ENCODE measurements around the gene KCNK4.
A peak's percentile ranks its signal among the peaks of the same experiment; 100 is the strongest.
"Not testable (repeated sequence)": the region's sequence is repeated elsewhere in the genome, so short reads cannot be mapped to it uniquely, and the experiment has no call there.

KCNK4 gene

GRCh38 chr11:64291262-64291751 is at the start of gene KCNK4:
Gene KCNK4 (plus strand): TSS chr11:64291302. CDS start chr11:64293019, 1,717 bp downstream.
- DNase-seq (ENCODE audit: low spot score), result no peak

- peak; percentile 30 for DNase-seq (ENCODE audit: low spot score)
These were observed 49.4 kb upstream of the KCNK4 start for GRCh38 chr11:64241491-64242374.

DNA sequence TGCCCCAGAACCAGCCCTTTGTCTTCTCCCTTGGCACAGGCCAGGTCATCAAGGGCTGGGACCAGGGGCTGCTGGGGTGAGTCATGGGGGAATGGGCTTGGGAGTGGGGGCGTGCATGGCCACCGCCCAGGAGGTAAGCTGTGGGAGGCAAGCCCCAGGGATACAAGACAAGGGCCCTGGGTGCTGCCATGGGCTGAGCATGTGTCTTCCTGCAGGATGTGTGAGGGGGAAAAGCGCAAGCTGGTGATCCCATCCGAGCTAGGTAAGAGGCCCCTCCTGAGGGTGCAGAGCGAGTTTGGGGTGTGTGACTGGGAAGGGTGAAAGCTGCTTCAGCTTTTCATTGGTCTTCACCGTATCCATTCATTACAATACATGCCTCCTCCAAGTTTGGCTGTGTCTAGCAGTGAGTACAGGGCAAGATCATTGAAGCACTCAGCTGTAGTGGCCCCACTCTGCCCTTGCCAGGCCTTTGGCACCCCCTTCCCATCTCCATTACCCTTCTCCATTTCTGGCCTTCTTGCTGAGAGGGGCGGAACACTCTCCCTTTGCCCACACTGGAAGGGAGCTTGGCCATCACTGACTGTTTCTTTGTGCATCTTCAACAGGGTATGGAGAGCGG is 47.8 kb upstream of the KCNK4 start:
- no peak for DNase-seq (ENCODE audit: low spot score)

DNA sequence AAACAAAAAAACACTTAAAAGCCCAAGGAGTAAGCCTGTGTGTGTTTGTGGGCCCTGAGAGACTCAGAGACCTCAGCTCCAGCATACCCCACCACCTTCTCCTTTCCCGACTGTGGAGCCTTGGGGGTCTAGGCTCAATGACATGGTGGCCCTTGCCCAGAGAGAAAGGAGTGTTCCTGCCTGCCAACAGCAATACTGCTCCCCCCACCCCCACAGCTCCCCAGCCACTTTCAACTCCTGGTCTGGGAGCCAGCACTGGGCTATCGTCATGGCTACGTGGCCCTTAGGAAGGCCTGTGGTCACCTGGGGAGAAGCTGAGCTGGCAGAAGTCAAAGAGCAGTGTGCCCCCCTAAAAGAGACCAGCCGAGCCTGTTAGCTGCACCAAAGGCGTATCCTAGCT is 47.0 kb upstream of the KCNK4 start:
- no peak for DNase-seq (ENCODE audit: low spot score)

DNA sequence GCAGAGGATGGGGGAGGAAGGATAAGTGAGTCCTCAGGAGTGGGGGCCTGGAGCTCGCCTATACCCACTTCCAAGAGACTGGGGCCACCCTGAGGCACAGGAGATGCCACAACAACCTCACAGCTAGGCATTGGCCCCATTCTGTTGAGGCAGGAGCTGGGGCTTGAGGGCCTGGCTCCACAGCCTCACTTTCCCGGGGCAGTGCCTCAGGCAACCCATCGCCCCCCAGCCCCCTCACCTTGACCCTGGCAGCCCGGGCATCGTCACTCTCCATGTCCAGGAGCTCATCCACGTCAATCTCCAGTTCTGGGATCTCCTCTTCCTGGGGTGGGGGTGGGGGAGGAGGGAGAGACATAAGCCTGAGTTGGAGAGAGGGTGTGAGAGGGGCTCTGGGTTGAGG is 46.1 kb upstream of the KCNK4 start:
- no peak for DNase-seq (ENCODE audit: low spot score)

GRCh38 chr11:64245401-64245796 is 45.7 kb upstream of the KCNK4 start:
- DNase-seq (ENCODE audit: low spot score), result peak; percentile 56

- peak; percentile 47 for DNase-seq (ENCODE audit: low spot score)
These were observed 45.1 kb upstream of the KCNK4 start for GRCh38 chr11:64245797-64246620.

- not testable (repeated sequence) for DNase-seq (ENCODE audit: low spot score)
These were observed 44.6 kb upstream of the KCNK4 start for GRCh38 chr11:64246621-64246870.

DNA sequence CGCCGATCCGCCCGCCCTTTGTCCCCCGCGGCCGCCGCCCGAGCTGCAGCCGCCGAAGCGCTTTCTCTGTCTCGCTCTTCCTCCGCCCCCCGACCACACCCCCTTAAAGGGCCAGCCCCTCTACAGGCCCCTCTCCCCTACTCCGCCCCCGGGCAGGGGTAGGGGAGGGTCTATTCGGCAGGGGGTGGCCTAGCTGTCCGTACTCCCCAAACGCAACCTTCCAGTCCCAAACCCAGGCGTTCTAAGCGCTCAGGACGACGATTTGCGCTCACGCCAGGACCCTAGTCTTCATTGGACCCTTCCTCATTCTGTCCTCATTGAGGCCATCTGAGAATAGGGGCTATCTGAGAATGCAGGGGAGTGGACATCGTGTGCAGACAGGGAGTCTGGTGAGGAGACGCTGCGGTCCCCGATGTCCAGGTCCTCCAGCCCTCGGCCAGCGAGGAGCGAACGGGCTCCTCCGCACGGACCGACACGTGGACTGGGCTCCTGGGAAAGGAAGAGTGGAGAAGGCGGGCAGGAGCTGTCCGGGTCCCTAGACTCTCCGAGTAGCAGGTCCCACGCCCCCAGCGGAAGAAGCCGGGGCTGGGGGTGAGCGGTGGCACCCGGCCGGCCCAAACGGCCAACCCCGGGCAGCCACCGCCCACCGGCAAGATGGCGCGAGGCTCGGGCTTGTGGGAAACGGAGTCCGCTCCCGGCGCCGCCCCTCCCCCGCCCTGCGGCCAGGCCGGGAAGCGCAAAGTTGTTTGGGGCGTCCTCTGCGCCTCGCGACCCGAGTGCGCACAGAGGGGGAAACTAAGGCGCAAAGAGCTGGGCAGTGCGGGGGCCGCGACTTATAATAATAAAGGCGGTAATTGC is 44.0 kb upstream of the KCNK4 start, which contains the start of gene PPP1R14B:
PPP1R14B (minus strand) TSS at position 73 of the 858 bp plus-strand sequence. CDS start 270 bp downstream, outside the sequence.
- peak; percentile 83 for DNase-seq (ENCODE audit: low spot score)

GRCh38 chr11:64247729-64248531 is 43.2 kb upstream of the KCNK4 start:
- DNase-seq (ENCODE audit: low spot score), result no peak

GRCh38 chr11:64248578-64248977 is 42.5 kb upstream of the KCNK4 start:
- DNase-seq (ENCODE audit: low spot score), result no peak

GRCh38 chr11:64249038-64249437 is 42.1 kb upstream of the KCNK4 start:
- no peak for DNase-seq (ENCODE audit: low spot score)

DNA sequence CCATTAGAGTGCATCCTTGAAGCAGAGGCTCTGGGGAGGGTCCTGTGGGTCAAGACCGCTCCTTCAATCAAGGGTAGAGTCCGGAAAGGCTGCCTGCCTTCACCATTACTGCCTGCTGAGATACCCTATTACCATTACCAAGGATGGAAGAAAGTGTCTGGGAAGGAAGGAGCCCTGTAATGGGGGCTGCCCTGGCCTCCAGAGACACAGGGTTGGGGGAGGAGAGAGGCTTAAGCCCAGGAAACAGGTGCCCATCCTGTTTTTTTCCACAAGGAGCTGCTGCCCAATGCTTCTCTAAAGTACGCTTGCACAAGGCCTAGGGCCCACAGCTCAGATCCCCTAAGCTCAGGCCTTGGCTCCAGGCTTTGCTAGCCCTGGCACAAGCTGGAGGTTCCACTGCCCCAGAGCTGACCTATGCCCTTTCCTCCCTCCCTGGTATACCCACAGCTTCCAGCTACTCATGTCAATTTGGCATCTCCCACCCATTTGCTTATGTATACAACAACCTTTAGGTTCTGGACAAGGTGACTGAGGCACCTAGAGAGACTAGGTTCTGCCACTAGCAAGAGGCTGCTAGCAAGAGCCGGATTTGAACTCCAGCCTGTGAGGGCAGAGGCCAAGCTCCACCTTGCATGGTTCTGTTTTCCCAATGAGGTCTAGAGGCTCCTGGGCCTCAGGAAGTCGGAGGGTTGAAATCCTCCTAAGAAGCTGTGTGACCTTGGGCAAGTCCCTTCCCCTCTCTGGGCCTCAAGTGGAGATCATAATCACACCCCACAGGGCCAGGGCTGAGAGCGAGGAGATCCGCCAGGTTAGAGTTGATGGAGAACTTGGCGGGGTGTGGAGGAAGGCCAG is 41.3 kb upstream of the KCNK4 start:
- DNase-seq (ENCODE audit: low spot score), result no peak

DNA sequence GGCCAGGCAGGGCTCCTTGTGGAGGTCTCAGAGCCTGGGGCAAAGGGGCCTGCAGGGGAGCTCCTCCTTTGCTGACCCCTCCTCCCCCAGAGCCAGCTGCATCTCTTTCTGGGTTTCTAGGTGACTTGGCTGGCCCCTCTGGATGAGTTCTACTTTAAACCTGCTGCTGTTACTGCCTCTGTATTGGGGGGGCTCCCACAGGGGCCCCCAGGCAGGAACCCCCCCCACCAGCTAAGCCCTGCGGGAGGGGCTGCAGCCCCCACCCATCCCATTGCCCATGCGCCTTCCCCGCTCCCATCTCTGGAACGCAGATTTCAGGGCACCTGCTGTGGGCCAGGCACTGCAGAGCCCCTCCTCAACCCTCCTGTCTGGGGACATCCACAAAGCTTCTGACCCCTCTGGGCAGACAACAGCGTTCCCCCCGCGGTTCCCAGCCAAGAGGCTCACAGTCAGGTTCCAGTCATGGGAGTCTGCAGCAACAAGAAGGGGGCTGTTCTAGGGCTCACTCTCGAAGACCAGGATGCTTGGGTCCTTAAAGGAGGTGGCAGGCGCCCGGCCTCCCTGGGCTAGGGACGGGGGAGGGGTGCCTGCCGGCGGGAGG is 40.6 kb upstream of the KCNK4 start:
- DNase-seq (ENCODE audit: low spot score), result no peak

- DNase-seq (ENCODE audit: low spot score), result peak; percentile 88
These were observed 39.9 kb upstream of the KCNK4 start, which contains the start of gene PLCB3 for GRCh38 chr11:64251016-64251752. Gene PLCB3 (plus strand): TSS chr11:64251530. CDS start chr11:64251650, 120 bp downstream.

GRCh38 chr11:64251753-64252002 is 39.4 kb upstream of the KCNK4 start:
- no peak for DNase-seq (ENCODE audit: low spot score)

DNA sequence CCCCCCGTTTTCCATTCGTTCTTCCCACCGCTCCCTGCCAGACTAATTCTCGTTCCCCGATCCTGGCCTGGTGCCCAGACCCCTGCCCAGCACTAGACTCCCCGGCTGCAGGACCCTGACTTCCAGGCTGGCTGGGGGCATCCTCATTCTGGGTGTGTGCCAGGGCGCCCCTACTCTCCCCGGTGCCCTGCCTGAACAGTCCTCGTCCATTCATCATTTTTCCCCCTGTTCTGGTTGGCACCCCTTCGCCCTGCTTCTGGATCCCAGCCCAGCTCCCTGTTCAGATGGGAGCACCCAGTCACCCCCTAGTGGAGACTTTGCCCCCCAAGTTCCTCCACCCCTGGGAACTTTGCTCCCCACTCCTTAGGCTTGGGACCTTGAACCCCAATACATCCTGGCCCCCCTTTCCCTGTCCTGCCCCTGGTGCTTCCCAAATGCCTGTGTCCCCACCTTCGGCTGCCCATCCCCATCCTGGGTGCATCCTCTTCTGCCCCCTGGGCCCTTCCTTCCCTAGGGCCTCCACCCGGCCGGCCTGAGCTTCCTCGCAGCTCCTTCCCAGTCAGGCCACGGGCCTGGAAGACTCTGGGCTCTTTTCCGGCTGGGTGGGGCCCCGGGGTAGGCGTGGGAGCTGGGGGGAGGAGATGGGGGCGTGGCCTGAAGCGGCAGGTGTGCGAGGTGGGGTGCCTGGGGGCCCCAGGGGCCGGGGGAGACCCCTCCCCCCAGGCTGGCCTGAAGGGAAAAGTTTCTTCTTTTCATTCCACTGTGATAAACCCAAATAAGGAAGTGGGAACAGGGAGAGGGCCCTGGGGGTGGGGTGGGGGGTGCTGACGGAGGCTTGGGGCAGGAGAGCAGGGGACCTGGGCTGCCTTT is 38.9 kb upstream of the KCNK4 start:
- peak; percentile 44 for DNase-seq (ENCODE audit: low spot score)

DNA sequence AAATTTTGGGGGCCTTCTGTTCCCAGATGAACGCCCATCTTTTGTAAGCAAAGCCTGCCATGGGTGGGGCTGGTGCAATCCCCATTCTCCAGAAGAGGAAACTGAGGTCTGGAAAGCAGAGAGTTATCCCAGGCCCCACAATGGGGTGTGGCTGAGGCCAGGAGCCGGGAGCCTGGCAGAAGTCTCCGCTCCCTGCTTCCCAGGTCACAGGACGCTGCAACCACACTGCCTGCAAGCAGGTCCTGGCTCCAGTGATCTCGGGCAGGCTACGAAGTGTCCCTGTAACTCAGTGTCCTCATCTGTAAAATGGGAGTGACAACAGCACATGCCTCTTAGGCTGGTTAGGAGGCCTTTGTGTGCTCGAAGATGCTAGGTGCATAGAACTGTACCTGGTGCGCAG is 38.1 kb upstream of the KCNK4 start:
- DNase-seq (ENCODE audit: low spot score), result no peak

All from germinal center (tissue), 1 donor.